Endothelial cell of umbilical vein (primary cell): Measurements from ENCODE around the gene ANKH. TPM values are rescaled to one million over a fixed set of nuclear protein-coding genes. Genes with fewer than 3 reads are reported as not detected.

Experiments used
- BruUV-seq: library from RNA; stranded (reverse); fragments of 400-500 nt; replicated peaks from 2 replicates; lab custom pipeline; 2021; lab: Mats Ljungman, UMichigan
- CTCF ChIA-PET: fragments of 300-600, 350-600 bp; sonication (Branson Sonifier 250); formaldehyde crosslinking; loops from one replicate; lab custom pipeline; 2021; ENCODE audit warnings: antibody characterized with exemption, inconsistent platforms; lab: Charles Lee
- POLR2A ChIA-PET: fragments of 300-600, 350-600 bp; sonication (Branson Sonifier 250); formaldehyde crosslinking; loops from one replicate; lab custom pipeline; 2021; ENCODE audit warnings: antibody characterized with exemption, inconsistent platforms; lab: Charles Lee
- DNase-seq: peaks from one replicate; pipeline ENCODE4 v3.0.0-alpha.2; 2011; ENCODE audit warnings: low read depth, low spot score
- FAIRE-seq: peaks from 2 replicates; lab custom pipeline; 2011; peaks lifted over from hg19 to GRCh38; lab: Jason Lieb, UNC
- H2AFZ ChIP-seq: 2 replicates; pipeline ENCODE4 v1.6.0; 2012; ENCODE audit warnings: low read depth, low read length, control low read depth, inconsistent platforms
- H3K27ac ChIP-seq: 2 replicates; pipeline ENCODE4 v1.5.1; 2011; ENCODE audit warnings: low read depth, mild to moderate bottlenecking, control low read depth, low read length, moderate library complexity; ENCODE audit not compliant: insufficient read depth
- H3K27me3 ChIP-seq, 2 experiments: 2 replicates each; pipeline versions ENCODE4 v1.6.0 to v1.6.1; 2011; ENCODE audit warnings: low read length in 2 of 2, mixed read lengths in 1 of 2; ENCODE audit not compliant: control insufficient read depth in 2 of 2, insufficient read depth in 2 of 2
- H3K36me3 ChIP-seq, 2 experiments: 2 replicates in 1 of 2; 3 replicates in 1 of 2; pipeline ENCODE4 v1.5.1; 2011; ENCODE audit warnings: low read length in 2 of 2, mild to moderate bottlenecking in 1 of 2, moderate library complexity in 1 of 2; ENCODE audit not compliant: control insufficient read depth in 2 of 2, insufficient read depth in 2 of 2; ENCODE audit errors: extremely low read depth in 1 of 2
- H3K4me1 ChIP-seq: 3 replicates; pipeline ENCODE4 v1.5.1; 2011; ENCODE audit warnings: mild to moderate bottlenecking, low read length; ENCODE audit not compliant: control insufficient read depth, insufficient read depth; ENCODE audit errors: extremely low read depth
- H3K4me2 ChIP-seq: 2 replicates; pipeline ENCODE4 v1.6.1; 2011; ENCODE audit warnings: low read length, control low read depth, mixed read lengths; ENCODE audit not compliant: insufficient read depth
- H3K4me3 ChIP-seq, 3 experiments: fragments of 200-600 bp in 1 of 3; sonication (generic), shearing (Covaris generic) in 1 of 3; replicated peaks in 1 of 3; 2 replicates each; pipeline ENCODE4 v1.5.1; 2011 to 2016; ENCODE audit warnings: control low read depth in 3 of 3, low read length in 3 of 3, mild to moderate bottlenecking in 2 of 3, inconsistent platforms in 1 of 3, low read depth in 1 of 3, moderate library complexity in 1 of 3; ENCODE audit not compliant: insufficient read depth in 1 of 3
- H3K79me2 ChIP-seq: 2 replicates; pipeline ENCODE4 v1.6.0; 2012; ENCODE audit warnings: low read length, inconsistent platforms; ENCODE audit not compliant: control insufficient read depth, insufficient read depth
- H3K9ac ChIP-seq: replicated peaks from 2 replicates; pipeline ENCODE3; 2011; ENCODE audit warnings: low read length, control low read depth; ENCODE audit not compliant: insufficient read depth; ENCODE audit errors: extremely low read depth
- H3K9me1 ChIP-seq: replicated peaks from 3 replicates; pipeline ENCODE4 v1.6.0; 2011; ENCODE audit warnings: mild to moderate bottlenecking, low read length; ENCODE audit not compliant: control insufficient read depth, insufficient read depth; ENCODE audit errors: extremely low read depth
- H3K9me3 ChIP-seq: replicated peaks from 2 replicates; pipeline ENCODE4 v1.5.1; 2012; ENCODE audit warnings: low read length, inconsistent platforms; ENCODE audit not compliant: control insufficient read depth, insufficient read depth
- H4K20me1 ChIP-seq: replicated peaks from 2 replicates; pipeline ENCODE3; 2011; ENCODE audit warnings: mild to moderate bottlenecking, low read length; ENCODE audit not compliant: control insufficient read depth, insufficient read depth; ENCODE audit errors: extremely low read depth
- EZH2 ChIP-seq: IDR thresholded peaks from 2 replicates; pipeline ENCODE4 v1.6.1; 2012; ENCODE audit warnings: borderline replicate concordance, low read depth, mild to moderate bottlenecking, moderate library complexity, low read length, inconsistent platforms; ENCODE audit not compliant: severe bottlenecking
- FOS ChIP-seq: IDR thresholded peaks from 2 replicates; pipeline ENCODE4 v1.6.1; 2011; ENCODE audit warnings: mild to moderate bottlenecking, low read length, moderate library complexity, borderline replicate concordance; ENCODE audit not compliant: insufficient read depth
- JUN ChIP-seq: IDR thresholded peaks from 2 replicates; pipeline ENCODE4 v1.6.1; 2011; ENCODE audit warnings: borderline replicate concordance, low read depth; ENCODE audit not compliant: insufficient read length, insufficient read depth
- MYC ChIP-seq: IDR thresholded peaks from one replicate; pipeline ENCODE4 v1.6.1; 2011; ENCODE audit warnings: mild to moderate bottlenecking, low read depth, low read length
- POLR2A ChIP-seq: IDR thresholded peaks from 2 replicates; pipeline ENCODE4 v1.6.1; 2012; ENCODE audit warnings: low read depth, mild to moderate bottlenecking, control low read depth, low read length
- dilution Hi-C: fragments of 300-500 bp; cut with MboI; formaldehyde crosslinking; loops from one replicate; pipeline ENCODE4 v1.15.0; 2019; ENCODE audit warnings: low sequenced_read_pairs; ENCODE audit not compliant: extremely low pct_ligation_motif_present
- intact Hi-C: fragments of 100-400 bp; cut with micrococcal nuclease; formaldehyde crosslinking; loops from one replicate; pipeline ENCODE4 v1.10.0; 2022
- polyA plus RNA-seq, 4 experiments: library from polyadenylated mRNA; depleted of rRNA in 3 of 4; stranded (reverse) in 3 of 4; unstranded in 1 of 4; fragments of >200 nt; gene quantifications; 2 replicates each; pipeline versions ENCODE4 v1.2.1 to v1.2.3, GENCODE V29; 2011 to 2012; ENCODE audit warnings: missing spikeins in 1 of 4
- total RNA-seq: library from RNA; stranded (reverse); gene quantifications from 2 replicates; pipeline ENCODE4 v1.2.3, GENCODE V29; 2021
- TF ChIP-seq, protein P1 (sequence below), 2 donors: IDR thresholded peaks; 1 replicate in 1 of 2; 2 replicates in 1 of 2; pipeline ENCODE4 v1.5.1; 2011; ENCODE audit warnings: low read length in 2 of 2, mild to moderate bottlenecking in 2 of 2, moderate library complexity in 2 of 2, control low read depth in 1 of 2, inconsistent platforms in 1 of 2, low read depth in 1 of 2; ENCODE audit not compliant: insufficient read depth in 1 of 2; ENCODE audit errors: extremely low read depth in 1 of 2

Gene ANKH
- total and polyA plus RNA-seq, 2 donors (not counting 3 experiments of a cell fraction or from before 2014, with no cell fraction given), result 12.7 to 31.4 TPM

DNA sequence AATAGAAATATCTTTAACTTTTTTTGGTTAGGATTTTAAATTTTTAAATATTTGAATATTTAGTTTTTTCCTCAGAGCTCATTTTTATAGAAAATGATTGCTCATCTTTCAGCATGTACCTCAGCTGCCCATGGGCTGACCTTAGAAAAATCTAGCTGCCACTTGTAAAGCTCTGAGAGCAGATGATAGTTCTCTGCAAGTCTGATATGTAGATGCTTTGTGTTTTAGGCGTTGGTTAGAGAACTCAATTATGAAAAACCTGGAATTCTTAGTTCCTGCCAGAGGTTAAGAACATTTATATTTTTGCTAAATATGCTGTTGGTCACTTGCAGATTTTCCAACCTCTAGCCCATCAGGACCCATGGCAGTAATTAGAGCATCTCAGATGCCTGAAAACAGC lies 192.0 kb downstream of the ANKH start:
- no TSS peak for BruUV-seq
- no peak for FAIRE-seq
- Histone ChIP-seq H3K27me3 (no peaks in the 10 kb centered on the region), H3K79me2 (peaks cover 32% of the 10 kb centered on the region), H3K4me1 (no peaks in the 10 kb centered on the region), H3K9me1 (no peaks in the 10 kb centered on the region), H3K9ac (no peak overlapping the region), H3K4me2 (no peak overlapping the region), H3K36me3 (peaks cover 4 to 19% of the 10 kb centered on the region in 2 experiments), H3K27ac (no peak overlapping the region), H3K9me3 (no peaks in the 10 kb centered on the region), H3K4me3 (no peak overlapping the region), H4K20me1 (no peaks in the 10 kb centered on the region), H2AFZ (no peak overlapping the region)
- intact Hi-C loops (no loop called here), dilution Hi-C loops (no loop called here)
- ChIA-PET CTCF (interaction anchor here (0.8 to 2.0 kb wide), 3 partner anchors 9 to 324 kb away, joined by 3 to 5 read pairs (median 4); no protein-coding TSS in a partner anchor), POLR2A (no interaction called here)
- no peak for DNase-seq
- TF ChIP-seq MYC (no peak), FOS (no peak), JUN (no peak), POLR2A (no peak), EZH2 (no peak)
- TF ChIP-seq, protein P1, sequence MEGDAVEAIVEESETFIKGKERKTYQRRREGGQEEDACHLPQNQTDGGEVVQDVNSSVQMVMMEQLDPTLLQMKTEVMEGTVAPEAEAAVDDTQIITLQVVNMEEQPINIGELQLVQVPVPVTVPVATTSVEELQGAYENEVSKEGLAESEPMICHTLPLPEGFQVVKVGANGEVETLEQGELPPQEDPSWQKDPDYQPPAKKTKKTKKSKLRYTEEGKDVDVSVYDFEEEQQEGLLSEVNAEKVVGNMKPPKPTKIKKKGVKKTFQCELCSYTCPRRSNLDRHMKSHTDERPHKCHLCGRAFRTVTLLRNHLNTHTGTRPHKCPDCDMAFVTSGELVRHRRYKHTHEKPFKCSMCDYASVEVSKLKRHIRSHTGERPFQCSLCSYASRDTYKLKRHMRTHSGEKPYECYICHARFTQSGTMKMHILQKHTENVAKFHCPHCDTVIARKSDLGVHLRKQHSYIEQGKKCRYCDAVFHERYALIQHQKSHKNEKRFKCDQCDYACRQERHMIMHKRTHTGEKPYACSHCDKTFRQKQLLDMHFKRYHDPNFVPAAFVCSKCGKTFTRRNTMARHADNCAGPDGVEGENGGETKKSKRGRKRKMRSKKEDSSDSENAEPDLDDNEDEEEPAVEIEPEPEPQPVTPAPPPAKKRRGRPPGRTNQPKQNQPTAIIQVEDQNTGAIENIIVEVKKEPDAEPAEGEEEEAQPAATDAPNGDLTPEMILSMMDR (IDR thresholded peaks at IDR 0.05; ENCODE audit: extremely low read depth in 1 of 2, insufficient read depth in 1 of 2, low read depth in 1 of 2, low read length in 2 of 2), result no peak
